Esophagus muscularis mucosa (tissue), 3 donors: Measurements from ENCODE around the gene MIPOL1.

Experiments used
- POLR2AphosphoS5 ChIP-seq, 2 donors: sonication (generic); formaldehyde crosslinking; IDR thresholded peaks; one replicate each; pipeline ENCODE4 v1.6.1; 2017; ENCODE audit warnings: antibody characterized with exemption in 2 of 2
- TF ChIP-seq, protein P1 (sequence below), 3 experiments: fragments of 200-600 bp in 2 of 3; fragments of 450-650 bp in 1 of 3; sonication (generic) in 2 of 3; IDR thresholded peaks; one replicate each; pipeline ENCODE4 v1.5.1; 2017 to 2019; ENCODE audit warnings: antibody characterized with exemption in 3 of 3, mild to moderate bottlenecking in 2 of 3, moderate library complexity in 1 of 3

GRCh38 chr14:37253905-37254304, 56.2 kb downstream of the MIPOL1 start:
- TF ChIP-seq, protein P1, sequence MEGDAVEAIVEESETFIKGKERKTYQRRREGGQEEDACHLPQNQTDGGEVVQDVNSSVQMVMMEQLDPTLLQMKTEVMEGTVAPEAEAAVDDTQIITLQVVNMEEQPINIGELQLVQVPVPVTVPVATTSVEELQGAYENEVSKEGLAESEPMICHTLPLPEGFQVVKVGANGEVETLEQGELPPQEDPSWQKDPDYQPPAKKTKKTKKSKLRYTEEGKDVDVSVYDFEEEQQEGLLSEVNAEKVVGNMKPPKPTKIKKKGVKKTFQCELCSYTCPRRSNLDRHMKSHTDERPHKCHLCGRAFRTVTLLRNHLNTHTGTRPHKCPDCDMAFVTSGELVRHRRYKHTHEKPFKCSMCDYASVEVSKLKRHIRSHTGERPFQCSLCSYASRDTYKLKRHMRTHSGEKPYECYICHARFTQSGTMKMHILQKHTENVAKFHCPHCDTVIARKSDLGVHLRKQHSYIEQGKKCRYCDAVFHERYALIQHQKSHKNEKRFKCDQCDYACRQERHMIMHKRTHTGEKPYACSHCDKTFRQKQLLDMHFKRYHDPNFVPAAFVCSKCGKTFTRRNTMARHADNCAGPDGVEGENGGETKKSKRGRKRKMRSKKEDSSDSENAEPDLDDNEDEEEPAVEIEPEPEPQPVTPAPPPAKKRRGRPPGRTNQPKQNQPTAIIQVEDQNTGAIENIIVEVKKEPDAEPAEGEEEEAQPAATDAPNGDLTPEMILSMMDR (IDR thresholded peaks at IDR 0.05), result no peak
- no peak for TF ChIP-seq POLR2AphosphoS5 (IDR thresholded peaks at IDR 0.05)
